GM12801 (cell line): ENCODE measurements around the gene CLRN1.

ENCODE experiments used
- TF ChIP-seq, protein P1 (sequence below): IDR thresholded peaks from one replicate; pipeline ENCODE4 v1.5.1; 2011; ENCODE audit warnings: control low read depth; ENCODE audit not compliant: insufficient read length; ENCODE audit errors: extremely low read depth

Gene CLRN1

DNA sequence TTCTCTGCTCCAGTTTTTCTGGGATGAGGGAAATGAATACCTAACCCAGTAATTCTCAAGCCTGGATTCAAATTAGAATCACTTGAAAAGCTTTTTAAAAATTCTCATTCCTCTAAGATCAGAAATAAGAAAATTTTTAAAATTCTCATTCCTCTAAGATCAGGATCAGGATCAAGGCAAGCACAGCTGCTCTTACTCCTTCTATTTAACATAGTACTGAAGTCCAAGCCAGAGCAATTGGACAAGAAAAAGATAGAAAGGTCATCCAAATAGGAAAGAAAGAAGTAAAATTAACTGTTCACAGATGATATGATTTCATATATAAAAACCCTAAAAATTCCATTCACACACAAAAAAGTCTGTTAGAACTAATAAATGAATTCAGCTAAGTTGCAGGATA, 24.2 kb upstream of the CLRN1 start:
- TF ChIP-seq, protein P1, sequence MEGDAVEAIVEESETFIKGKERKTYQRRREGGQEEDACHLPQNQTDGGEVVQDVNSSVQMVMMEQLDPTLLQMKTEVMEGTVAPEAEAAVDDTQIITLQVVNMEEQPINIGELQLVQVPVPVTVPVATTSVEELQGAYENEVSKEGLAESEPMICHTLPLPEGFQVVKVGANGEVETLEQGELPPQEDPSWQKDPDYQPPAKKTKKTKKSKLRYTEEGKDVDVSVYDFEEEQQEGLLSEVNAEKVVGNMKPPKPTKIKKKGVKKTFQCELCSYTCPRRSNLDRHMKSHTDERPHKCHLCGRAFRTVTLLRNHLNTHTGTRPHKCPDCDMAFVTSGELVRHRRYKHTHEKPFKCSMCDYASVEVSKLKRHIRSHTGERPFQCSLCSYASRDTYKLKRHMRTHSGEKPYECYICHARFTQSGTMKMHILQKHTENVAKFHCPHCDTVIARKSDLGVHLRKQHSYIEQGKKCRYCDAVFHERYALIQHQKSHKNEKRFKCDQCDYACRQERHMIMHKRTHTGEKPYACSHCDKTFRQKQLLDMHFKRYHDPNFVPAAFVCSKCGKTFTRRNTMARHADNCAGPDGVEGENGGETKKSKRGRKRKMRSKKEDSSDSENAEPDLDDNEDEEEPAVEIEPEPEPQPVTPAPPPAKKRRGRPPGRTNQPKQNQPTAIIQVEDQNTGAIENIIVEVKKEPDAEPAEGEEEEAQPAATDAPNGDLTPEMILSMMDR, result no peak

DNA sequence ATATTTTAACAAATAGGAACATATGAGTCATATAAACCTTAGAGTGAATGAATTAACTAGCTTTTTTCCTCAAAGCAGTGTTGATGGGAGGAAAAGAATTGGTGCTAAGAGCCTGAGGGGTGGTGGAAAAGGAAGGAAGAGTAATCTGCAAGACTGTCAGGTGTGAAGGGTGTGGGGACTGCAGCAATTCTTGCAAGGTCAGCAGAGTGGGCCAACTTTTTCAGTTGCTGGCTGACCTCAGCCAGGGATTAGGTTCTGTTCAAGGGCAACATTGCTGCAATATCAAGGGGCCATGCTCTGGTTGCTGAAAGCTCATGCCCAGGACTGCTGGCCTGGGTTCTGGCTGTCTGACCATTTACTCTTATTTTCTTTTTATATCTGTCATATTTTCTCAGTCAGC, 23.0 kb upstream of the CLRN1 start:
- TF ChIP-seq, protein P1, result no peak

DNA sequence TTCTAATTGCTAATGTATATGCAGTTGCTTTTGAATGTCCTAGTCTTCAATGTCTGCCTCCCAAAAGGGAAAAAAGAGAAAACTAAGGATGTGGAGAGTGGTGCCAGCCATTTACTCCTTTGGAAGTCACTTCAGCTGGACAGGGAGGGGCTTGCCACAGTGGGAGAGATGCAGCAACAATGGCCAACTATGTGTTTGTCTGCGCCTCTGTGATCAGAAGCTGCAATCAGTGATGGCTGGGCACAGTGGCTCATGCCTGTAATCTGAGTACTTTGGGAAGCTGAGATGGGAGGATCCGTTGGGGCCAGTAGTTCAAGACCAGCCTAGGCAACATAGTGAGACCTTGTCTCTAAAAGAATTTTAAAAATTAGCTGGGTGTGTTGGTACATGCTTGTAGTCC, 16.7 kb upstream of the CLRN1 start:
- TF ChIP-seq, protein P1, result no peak

DNA sequence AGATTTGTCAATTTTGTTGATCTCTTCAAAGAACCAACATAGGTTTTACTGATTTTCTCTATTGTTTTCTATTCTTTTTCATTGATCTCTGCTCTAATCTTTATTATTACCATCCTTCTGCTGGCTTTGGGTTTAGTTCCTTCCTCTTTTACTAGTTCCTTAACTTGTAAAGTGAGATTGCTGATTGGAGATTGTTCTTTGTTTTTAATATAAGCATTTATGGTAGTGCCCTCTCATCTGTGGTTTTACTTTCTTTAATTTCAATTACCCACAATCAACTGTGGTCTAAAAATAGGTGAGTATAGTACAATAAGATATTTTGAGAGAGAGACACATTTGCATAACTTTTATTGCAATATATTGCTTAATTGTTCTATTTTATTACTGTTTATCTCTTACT, 13.2 kb upstream of the CLRN1 start:
- TF ChIP-seq, protein P1, result no peak

DNA sequence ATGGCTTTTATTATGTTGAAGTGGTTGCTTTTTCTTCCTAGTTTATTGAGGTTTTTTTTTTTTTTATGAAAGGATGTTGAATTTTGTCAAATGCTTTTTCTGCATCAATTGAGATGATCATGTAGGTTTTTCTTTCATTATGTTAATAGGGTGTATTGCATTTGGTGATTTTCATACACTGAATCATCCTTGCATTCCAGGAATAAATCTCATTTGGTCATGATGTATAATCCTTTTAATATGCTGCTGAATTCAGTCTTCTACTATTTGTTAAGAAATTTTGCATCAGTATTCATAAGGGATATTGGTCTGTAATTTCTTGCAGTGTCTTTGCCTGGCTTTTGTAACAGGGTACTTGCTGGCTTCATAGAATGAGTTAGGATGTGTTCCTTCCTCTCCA, 11.5 kb upstream of the CLRN1 start:
- TF ChIP-seq, protein P1, result no peak

DNA sequence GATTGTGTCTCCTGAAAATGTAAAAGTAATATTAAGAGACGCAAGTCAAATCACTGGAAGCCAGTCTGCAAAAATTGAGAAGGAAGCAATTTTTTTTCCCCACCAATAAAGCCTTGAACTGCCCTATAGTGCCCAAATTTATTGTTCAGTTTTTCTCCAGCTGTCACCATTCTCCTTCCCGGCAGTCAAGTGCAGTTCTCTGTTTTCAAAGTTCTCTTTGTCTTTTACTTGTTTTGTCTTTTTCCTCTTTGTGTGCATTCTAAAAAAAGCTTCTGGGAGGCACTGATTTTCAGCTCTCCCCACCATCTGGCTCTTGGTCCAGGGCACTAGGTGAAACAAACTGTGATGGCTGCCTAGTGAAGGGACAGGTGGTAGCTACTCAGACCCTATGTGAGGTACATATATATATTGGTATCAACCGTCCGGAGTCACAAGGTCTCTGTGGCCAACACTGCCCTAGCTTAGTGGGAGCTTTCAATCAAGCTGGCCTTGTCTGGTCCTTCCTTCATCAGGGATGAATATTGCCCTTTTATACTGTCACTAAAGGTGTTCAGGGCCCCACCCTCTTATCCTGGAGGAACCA, 6.1 kb upstream of the CLRN1 start:
- TF ChIP-seq, protein P1, result no peak

DNA sequence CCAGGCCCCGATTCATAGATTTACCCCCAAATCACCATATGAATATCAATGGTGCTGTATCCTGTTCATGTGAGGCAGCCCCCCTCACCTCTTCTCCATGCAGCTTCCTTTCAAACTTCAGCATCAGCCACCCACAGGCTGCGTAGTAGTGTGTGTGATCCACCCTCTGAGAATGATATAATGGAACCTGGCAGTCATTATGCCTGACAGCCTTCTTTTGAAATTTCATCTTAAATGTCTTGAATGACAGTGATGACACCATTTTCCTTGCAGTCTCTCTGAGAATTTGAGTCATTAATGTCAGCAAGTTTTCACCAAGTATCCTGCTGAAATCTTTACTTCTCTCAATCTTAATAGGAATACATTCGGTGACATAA, 3.5 kb upstream of the CLRN1 start:
- TF ChIP-seq, protein P1, result no peak
